ENCODE measurements around the gene SPATC1L.
"Not testable (repeated sequence)": the region's sequence is repeated elsewhere in the genome, so short reads cannot be mapped to it uniquely, and the experiment has no call there.

Gene SPATC1L

GRCh38 chr21:46183337-46183909, 836 bp downstream of the SPATC1L start:
- peak; percentile 55 to 57 for DNase-seq (ENCODE audit: low read depth in 1 of 2, low spot score in 1 of 2)
- not testable (repeated sequence) for H3K27me3 ChIP-seq (ENCODE audit: insufficient read depth, poor library complexity, severe bottlenecking)
- TF ChIP-seq POLR2AphosphoS5 (IDR thresholded peaks at IDR 0.05; ENCODE audit: low read depth): 0 out of 2 replicates have a peak, but pooled peaks have one; percentile 39
- Histone ChIP-seq H3K27ac (replicated peaks) (peak overlapping the region; percentile 30; the same call in 1 of the 2 replicates), H3K4me3 (replicated peaks; ENCODE audit: insufficient read depth, low read length) (peak overlapping the region; percentile 61; the same call in 1 of the 2 replicates)

- Histone ChIP-seq H3K27ac (replicated peaks) (peak overlapping the region; percentile 30; the same call in 1 of the 2 replicates), H3K27me3 (ENCODE audit: insufficient read depth, poor library complexity, severe bottlenecking) (peaks cover 3% of the 10 kb centered on the region), H3K4me3 (replicated peaks; ENCODE audit: insufficient read depth, low read length) (no peak overlapping the region)
- TF ChIP-seq, protein P1, sequence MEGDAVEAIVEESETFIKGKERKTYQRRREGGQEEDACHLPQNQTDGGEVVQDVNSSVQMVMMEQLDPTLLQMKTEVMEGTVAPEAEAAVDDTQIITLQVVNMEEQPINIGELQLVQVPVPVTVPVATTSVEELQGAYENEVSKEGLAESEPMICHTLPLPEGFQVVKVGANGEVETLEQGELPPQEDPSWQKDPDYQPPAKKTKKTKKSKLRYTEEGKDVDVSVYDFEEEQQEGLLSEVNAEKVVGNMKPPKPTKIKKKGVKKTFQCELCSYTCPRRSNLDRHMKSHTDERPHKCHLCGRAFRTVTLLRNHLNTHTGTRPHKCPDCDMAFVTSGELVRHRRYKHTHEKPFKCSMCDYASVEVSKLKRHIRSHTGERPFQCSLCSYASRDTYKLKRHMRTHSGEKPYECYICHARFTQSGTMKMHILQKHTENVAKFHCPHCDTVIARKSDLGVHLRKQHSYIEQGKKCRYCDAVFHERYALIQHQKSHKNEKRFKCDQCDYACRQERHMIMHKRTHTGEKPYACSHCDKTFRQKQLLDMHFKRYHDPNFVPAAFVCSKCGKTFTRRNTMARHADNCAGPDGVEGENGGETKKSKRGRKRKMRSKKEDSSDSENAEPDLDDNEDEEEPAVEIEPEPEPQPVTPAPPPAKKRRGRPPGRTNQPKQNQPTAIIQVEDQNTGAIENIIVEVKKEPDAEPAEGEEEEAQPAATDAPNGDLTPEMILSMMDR (IDR thresholded peaks at IDR 0.05; ENCODE audit: insufficient read depth, low read length): no peak
- TF ChIP-seq SPI1 (IDR thresholded peaks at IDR 0.05; ENCODE audit: borderline replicate concordance, low read depth): no peak
- no peak for DNase-seq (ENCODE audit: low read depth in 1 of 2, low spot score in 1 of 2)
Observed at GRCh38 chr21:46182548-46183336, 1.5 kb downstream of the SPATC1L start.

DNA sequence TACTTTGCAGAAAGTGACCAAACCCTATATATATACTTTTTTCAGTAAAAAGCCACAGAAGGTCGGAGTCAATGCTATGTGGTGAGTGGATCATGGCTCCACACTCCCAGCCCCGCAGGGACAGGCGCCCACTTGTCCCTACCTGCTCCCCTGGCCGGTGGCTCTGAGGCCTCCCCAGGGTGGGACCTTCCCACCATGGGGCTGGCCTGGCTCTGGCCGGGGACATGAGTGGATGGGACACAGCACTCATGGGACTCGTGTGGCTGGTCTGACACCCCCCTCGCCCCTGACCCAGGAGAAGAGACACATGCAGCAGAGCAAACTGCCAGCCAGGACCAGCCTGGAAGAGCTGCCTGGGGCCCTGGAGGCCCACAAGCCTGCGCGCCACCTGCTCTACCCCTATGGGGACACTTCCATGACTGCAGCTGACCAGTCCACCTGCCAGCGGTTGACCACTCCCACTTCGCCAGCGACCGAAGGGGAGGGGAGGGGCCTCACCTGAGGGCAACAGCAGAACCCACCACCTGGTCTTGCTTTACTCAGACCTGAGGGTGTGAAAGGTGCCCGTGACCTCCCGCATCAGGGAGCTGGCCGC, 2.2 kb downstream of the SPATC1L start:
- TF ChIP-seq, protein P1 (IDR thresholded peaks at IDR 0.05; ENCODE audit: insufficient read depth, low read length): no peak
- TF ChIP-seq SPI1 (IDR thresholded peaks at IDR 0.05; ENCODE audit: borderline replicate concordance, low read depth) (no peak), GABPA (IDR thresholded peaks at IDR 0.05; ENCODE audit: low read depth) (no peak), POLR2AphosphoS5 (IDR thresholded peaks at IDR 0.05; ENCODE audit: low read depth) (no peak)
- TF ChIP-seq, protein P2, sequence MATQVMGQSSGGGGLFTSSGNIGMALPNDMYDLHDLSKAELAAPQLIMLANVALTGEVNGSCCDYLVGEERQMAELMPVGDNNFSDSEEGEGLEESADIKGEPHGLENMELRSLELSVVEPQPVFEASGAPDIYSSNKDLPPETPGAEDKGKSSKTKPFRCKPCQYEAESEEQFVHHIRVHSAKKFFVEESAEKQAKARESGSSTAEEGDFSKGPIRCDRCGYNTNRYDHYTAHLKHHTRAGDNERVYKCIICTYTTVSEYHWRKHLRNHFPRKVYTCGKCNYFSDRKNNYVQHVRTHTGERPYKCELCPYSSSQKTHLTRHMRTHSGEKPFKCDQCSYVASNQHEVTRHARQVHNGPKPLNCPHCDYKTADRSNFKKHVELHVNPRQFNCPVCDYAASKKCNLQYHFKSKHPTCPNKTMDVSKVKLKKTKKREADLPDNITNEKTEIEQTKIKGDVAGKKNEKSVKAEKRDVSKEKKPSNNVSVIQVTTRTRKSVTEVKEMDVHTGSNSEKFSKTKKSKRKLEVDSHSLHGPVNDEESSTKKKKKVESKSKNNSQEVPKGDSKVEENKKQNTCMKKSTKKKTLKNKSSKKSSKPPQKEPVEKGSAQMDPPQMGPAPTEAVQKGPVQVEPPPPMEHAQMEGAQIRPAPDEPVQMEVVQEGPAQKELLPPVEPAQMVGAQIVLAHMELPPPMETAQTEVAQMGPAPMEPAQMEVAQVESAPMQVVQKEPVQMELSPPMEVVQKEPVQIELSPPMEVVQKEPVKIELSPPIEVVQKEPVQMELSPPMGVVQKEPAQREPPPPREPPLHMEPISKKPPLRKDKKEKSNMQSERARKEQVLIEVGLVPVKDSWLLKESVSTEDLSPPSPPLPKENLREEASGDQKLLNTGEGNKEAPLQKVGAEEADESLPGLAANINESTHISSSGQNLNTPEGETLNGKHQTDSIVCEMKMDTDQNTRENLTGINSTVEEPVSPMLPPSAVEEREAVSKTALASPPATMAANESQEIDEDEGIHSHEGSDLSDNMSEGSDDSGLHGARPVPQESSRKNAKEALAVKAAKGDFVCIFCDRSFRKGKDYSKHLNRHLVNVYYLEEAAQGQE (IDR thresholded peaks at IDR 0.05; ENCODE audit: insufficient replicate concordance, low read depth): no peak
- Histone ChIP-seq H3K27ac (replicated peaks) (no peak overlapping the region; the same call in 1 of the 2 replicates), H3K4me3 (replicated peaks; ENCODE audit: insufficient read depth, low read length) (no peak overlapping the region), H3K27me3 (ENCODE audit: insufficient read depth, poor library complexity, severe bottlenecking) (peaks cover 3% of the 10 kb centered on the region)
- DNase-seq (ENCODE audit: low read depth in 1 of 2, low spot score in 1 of 2): no peak

- Histone ChIP-seq H3K4me3 (replicated peaks; ENCODE audit: insufficient read depth, low read length) (no peak overlapping the region), H3K27ac (replicated peaks) (no peak overlapping the region; the same call in 1 of the 2 replicates), H3K27me3 (ENCODE audit: insufficient read depth, poor library complexity, severe bottlenecking) (peaks cover 3% of the 10 kb centered on the region)
- no peak for TF ChIP-seq POLR2AphosphoS5 (IDR thresholded peaks at IDR 0.05; ENCODE audit: low read depth)
- TF ChIP-seq, protein P2 (IDR thresholded peaks at IDR 0.05; ENCODE audit: insufficient replicate concordance, low read depth): no peak
- no peak for DNase-seq (ENCODE audit: low read depth in 1 of 2, low spot score in 1 of 2)
Observed at GRCh38 chr21:46181436-46181835, 2.8 kb downstream of the SPATC1L start.
